ENCODE results near the gene MACF1.
A peak's percentile ranks its signal among the peaks of the same experiment; 100 is the strongest.
"Not testable (repeated sequence)": the region's sequence is repeated elsewhere in the genome, so short reads cannot be mapped to it uniquely, and the experiment has no call there.

Gene MACF1

DNA sequence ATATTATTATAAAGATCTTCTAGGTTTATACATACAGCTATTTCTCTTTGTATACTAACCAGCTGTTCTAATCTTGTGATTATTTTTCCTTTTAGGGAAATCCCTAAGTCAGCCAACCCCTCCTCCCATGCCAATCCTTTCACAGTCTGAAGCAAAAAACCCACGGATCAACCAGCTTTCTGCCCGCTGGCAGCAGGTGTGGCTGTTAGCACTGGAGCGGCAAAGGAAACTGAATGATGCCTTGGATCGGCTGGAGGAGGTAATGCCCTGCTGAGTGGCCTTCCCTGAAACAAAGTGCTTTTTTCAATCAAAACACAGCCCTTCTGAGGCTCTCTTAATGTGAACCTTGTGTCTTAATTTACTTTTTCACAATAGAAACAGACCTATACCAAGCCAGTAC lies 254.5 kb downstream of the MACF1 start:
- Mint-ChIP-seq H3K36me3 (ENCODE audit: low read depth) (peaks cover 92% of the 10 kb centered on the region), H3K4me1 (no peaks in the 10 kb centered on the region), H3K4me3 (no peak overlapping the region), H3K9me3 (no peaks in the 10 kb centered on the region), H3K27me3 (ENCODE audit: low read depth) (no peaks in the 10 kb centered on the region), H3K27ac (no peak overlapping the region)
- no peak for TF ChIP-seq CTCF (IDR thresholded peaks at IDR 0.05; ENCODE audit: unreplicated experiment in 3 of 3)

GRCh38 chr1:39462074-39462473 lies 257.6 kb downstream of the MACF1 start:
- H3K4me1 Mint-ChIP-seq = peaks cover under 1% of the 10 kb centered on the region
- H3K4me3 Mint-ChIP-seq = no peak overlapping the region
- TF ChIP-seq CTCF (IDR thresholded peaks at IDR 0.05; ENCODE audit: unreplicated experiment in 3 of 3) = no peak
- no peak overlapping the region for H3K27ac Mint-ChIP-seq
- no peaks in the 10 kb centered on the region for H3K27me3 Mint-ChIP-seq (ENCODE audit: low read depth)
- peaks cover 90% of the 10 kb centered on the region for H3K36me3 Mint-ChIP-seq (ENCODE audit: low read depth)
- no peaks in the 10 kb centered on the region for H3K9me3 Mint-ChIP-seq

- Mint-ChIP-seq H3K36me3 (ENCODE audit: low read depth) (peaks cover 72% of the 10 kb centered on the region), H3K9me3 (no peaks in the 10 kb centered on the region), H3K4me3 (no peak overlapping the region), H3K4me1 (peaks cover 5% of the 10 kb centered on the region), H3K27me3 (ENCODE audit: low read depth) (no peaks in the 10 kb centered on the region), H3K27ac (peak overlapping the region in 2 of 3 experiments; percentile 36 to 82)
- no peak for TF ChIP-seq CTCF (IDR thresholded peaks at IDR 0.05; ENCODE audit: unreplicated experiment in 3 of 3)
These were observed 262.1 kb downstream of the MACF1 start for GRCh38 chr1:39466413-39467107.

DNA sequence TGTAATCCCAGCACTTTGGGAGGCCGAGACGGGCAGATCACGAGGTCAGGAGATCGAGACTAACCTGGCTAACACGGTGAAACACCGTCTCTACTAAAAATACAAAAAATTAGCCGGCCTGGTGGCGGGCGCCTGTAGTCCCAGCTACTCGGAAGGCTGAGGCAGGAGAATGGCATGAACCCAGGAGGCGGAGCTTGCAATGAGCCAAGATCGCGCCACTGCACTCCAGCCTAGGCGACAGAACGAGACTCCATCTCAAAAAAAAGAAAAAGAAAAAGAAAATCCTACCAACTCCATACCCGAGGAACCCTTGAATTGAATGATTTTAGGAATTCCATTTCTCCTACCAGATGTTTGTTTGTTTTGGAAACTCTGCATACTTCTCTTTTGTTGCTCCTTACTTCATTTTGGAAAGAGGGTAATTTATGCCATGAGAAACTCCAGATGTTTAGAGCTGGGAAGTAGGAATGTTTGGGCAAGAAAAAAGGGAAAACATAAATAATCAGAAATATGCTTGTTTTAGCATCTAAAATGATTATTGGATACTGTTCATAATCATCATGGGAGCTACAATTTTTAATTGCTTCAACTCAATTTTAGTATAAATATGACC lies 262.7 kb downstream of the MACF1 start:
- Mint-ChIP-seq H3K27ac (peak overlapping the region in 2 of 3 experiments; percentile 36 to 82), H3K36me3 (ENCODE audit: low read depth) (peaks cover 69% of the 10 kb centered on the region)
- not testable (repeated sequence) for H3K4me1 Mint-ChIP-seq; H3K9me3 Mint-ChIP-seq; H3K27me3 Mint-ChIP-seq (ENCODE audit: low read depth); H3K4me3 Mint-ChIP-seq

- H3K4me1 Mint-ChIP-seq = peaks cover 5% of the 10 kb centered on the region
- peaks cover 70% of the 10 kb centered on the region for H3K36me3 Mint-ChIP-seq (ENCODE audit: low read depth)
- no peaks in the 10 kb centered on the region for H3K9me3 Mint-ChIP-seq
- no peak for TF ChIP-seq CTCF (IDR thresholded peaks at IDR 0.05; ENCODE audit: unreplicated experiment in 3 of 3)
- H3K4me3 Mint-ChIP-seq = no peak overlapping the region
- no peaks in the 10 kb centered on the region for H3K27me3 Mint-ChIP-seq (ENCODE audit: low read depth)
- H3K27ac Mint-ChIP-seq = no peak overlapping the region
These were observed 264.7 kb downstream of the MACF1 start for GRCh38 chr1:39469150-39469549.

DNA sequence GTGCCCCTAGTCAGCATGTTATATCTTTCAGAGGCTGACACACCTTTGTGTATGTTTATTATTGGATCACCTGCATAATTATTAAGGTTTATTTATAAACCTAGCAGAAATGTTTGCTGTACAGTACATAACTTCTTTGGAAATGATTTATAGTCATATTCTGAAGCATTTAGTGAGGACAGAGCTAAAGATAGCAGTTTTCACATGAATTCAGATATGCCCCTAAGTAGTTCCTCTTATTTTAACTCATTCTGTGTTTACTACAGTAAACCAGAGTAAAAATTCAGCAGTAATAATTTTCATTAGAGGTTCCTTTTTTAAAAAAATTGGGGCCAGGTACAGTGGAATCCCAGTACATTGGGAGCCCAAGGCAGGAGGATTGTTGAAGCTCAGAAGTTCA lies 265.5 kb downstream of the MACF1 start:
- Mint-ChIP-seq H3K9me3 (no peaks in the 10 kb centered on the region), H3K4me3 (no peak overlapping the region), H3K36me3 (ENCODE audit: low read depth) (peaks cover 68% of the 10 kb centered on the region), H3K27me3 (ENCODE audit: low read depth) (no peaks in the 10 kb centered on the region), H3K27ac (no peak overlapping the region), H3K4me1 (peaks cover 5% of the 10 kb centered on the region)
- no peak for TF ChIP-seq CTCF (IDR thresholded peaks at IDR 0.05; ENCODE audit: unreplicated experiment in 3 of 3)
